Choroid plexus epithelial cell (primary cell): Measurements from ENCODE around the gene EEPD1.

Experiments used
- DNase-seq: peaks from one replicate; pipeline ENCODE4 v3.0.0-alpha.2; 2010; ENCODE audit warnings: low read depth
- H3K4me3 ChIP-seq: 2 replicates; pipeline ENCODE4 v1.5.1; 2011; ENCODE audit warnings: low read depth, mild to moderate bottlenecking, control low read depth, low read length, moderate library complexity
- CTCF ChIP-seq: conservative IDR thresholded peaks from 2 replicates; pipeline ENCODE4 v1.5.1; 2011; ENCODE audit warnings: low read depth, mild to moderate bottlenecking, control low read depth, inconsistent platforms, low read length, moderate library complexity

EEPD1 gene

GRCh38 chr7:36297364-36298009, 144.4 kb downstream of the EEPD1 start:
- TF ChIP-seq CTCF, result no peak
- DNase-seq, result no peak
- no peak overlapping the region for H3K4me3 ChIP-seq

- DNase-seq, result no peak
- no peak for TF ChIP-seq CTCF
- H3K4me3 ChIP-seq, result no peak overlapping the region
These were observed 145.1 kb downstream of the EEPD1 start for GRCh38 chr7:36298106-36298505.

- no peak overlapping the region for H3K4me3 ChIP-seq
- TF ChIP-seq CTCF, result no peak
- DNase-seq, result no peak
These were observed 146.2 kb downstream of the EEPD1 start for GRCh38 chr7:36299223-36299774.

- no peak for TF ChIP-seq CTCF
- no peak overlapping the region for H3K4me3 ChIP-seq
- DNase-seq, result no peak
These were observed 146.8 kb downstream of the EEPD1 start for GRCh38 chr7:36299823-36300341.

GRCh38 chr7:36300696-36301350, 147.8 kb downstream of the EEPD1 start:
- no peak overlapping the region for H3K4me3 ChIP-seq
- TF ChIP-seq CTCF, result no peak
- no peak for DNase-seq

- no peak overlapping the region for H3K4me3 ChIP-seq
- peak; percentile 38 for DNase-seq
- TF ChIP-seq CTCF, result no peak
These were observed 149.1 kb downstream of the EEPD1 start for GRCh38 chr7:36301914-36302771.
